ENCODE data around the gene CALR.
"Not testable (repeated sequence)": the region's sequence is repeated elsewhere in the genome, so short reads cannot be mapped to it uniquely, and the experiment has no call there.

CALR gene

GRCh38 chr19:12953799-12954611 lies 15.6 kb downstream of the CALR start:
- no peak for DNase-seq

GRCh38 chr19:12954612-12954962 lies 16.2 kb downstream of the CALR start:
- DNase-seq, result no peak

- DNase-seq, result not testable (repeated sequence)
Observed at GRCh38 chr19:12955575-12955974, 17.2 kb downstream of the CALR start.

- DNase-seq, result no peak
Observed at GRCh38 chr19:12955996-12956395, 17.6 kb downstream of the CALR start.

- peak; percentile 71 for DNase-seq
Observed at GRCh38 chr19:12956446-12957388, 18.3 kb downstream of the CALR start, which contains the start of gene GADD45GIP1. Gene GADD45GIP1 (minus strand): TSS chr19:12957223. CDS start chr19:12957212, 11 bp downstream.

GRCh38 chr19:12957389-12957952 lies 19.1 kb downstream of the CALR start:
- not testable (repeated sequence) for DNase-seq

- DNase-seq, result no peak
Observed at GRCh38 chr19:12959481-12959880, 21.1 kb downstream of the CALR start.

- peak; percentile 60 for DNase-seq
Observed at GRCh38 chr19:12965017-12965811, 26.8 kb downstream of the CALR start.

- no peak for DNase-seq
Observed at GRCh38 chr19:12965812-12966135, 27.4 kb downstream of the CALR start.

GRCh38 chr19:12967907-12968306 lies 29.5 kb downstream of the CALR start:
- DNase-seq, result peak; percentile 56

GRCh38 chr19:12969292-12969988 lies 31.0 kb downstream of the CALR start, which contains the start of gene DAND5:
Gene DAND5 (plus strand): TSS chr19:12969576. CDS start chr19:12969661, 85 bp downstream.
- no peak for DNase-seq

GRCh38 chr19:12970070-12970820 lies 31.8 kb downstream of the CALR start:
- no peak for DNase-seq

GRCh38 chr19:12973236-12973635 lies 34.8 kb downstream of the CALR start:
- no peak for DNase-seq

- DNase-seq, result no peak
Observed at GRCh38 chr19:12974301-12975220, 36.2 kb downstream of the CALR start.

- no peak for DNase-seq
Observed at GRCh38 chr19:12975221-12975741, 36.9 kb downstream of the CALR start.

- not testable (repeated sequence) for DNase-seq
Observed at GRCh38 chr19:12976109-12976508, 37.7 kb downstream of the CALR start.

GRCh38 chr19:12979974-12980373 lies 41.6 kb downstream of the CALR start:
- no peak for DNase-seq

GRCh38 chr19:12982648-12983047 lies 44.2 kb downstream of the CALR start:
- DNase-seq, result no peak

GRCh38 chr19:12983091-12983490 lies 44.7 kb downstream of the CALR start:
- DNase-seq, result no peak
